Stimulated activated CD8-positive, alpha-beta memory T cell treated with anti-CD3 and anti-CD28 coated beads, Interleukin-15, amount 100 ng/mL, for 48 hours (primary cell): ENCODE data around the gene TUBB4B.

Source experiments
- DNase-seq, 2 donors: peaks; one replicate each; pipeline ENCODE4 v3.0.0-alpha.2; 2020; ENCODE audit warnings: low read depth in 2 of 2

The TUBB4B gene

GRCh38 chr9:137270929-137271695, 30.0 kb downstream of the TUBB4B start:
- no peak for DNase-seq

GRCh38 chr9:137271696-137272076, 30.6 kb downstream of the TUBB4B start:
- DNase-seq, result no peak

GRCh38 chr9:137272241-137273094, 31.4 kb downstream of the TUBB4B start:
- DNase-seq, result no peak

GRCh38 chr9:137273095-137273490, 32.0 kb downstream of the TUBB4B start:
- DNase-seq, result no peak

GRCh38 chr9:137273611-137274320, 32.7 kb downstream of the TUBB4B start:
- no peak for DNase-seq

GRCh38 chr9:137275203-137275587, 34.1 kb downstream of the TUBB4B start:
- no peak for DNase-seq

GRCh38 chr9:137275588-137276472, 34.7 kb downstream of the TUBB4B start:
- DNase-seq, result no peak

GRCh38 chr9:137276473-137277328, 35.6 kb downstream of the TUBB4B start:
- DNase-seq, result no peak

GRCh38 chr9:137277329-137278041, 36.4 kb downstream of the TUBB4B start, which contains the start of gene TOR4A:
TSS of gene TOR4A (plus strand) at chr9:137277726. CDS start at chr9:137278690, 964 bp downstream.
- DNase-seq, result no peak

- DNase-seq, result no peak
Measured at GRCh38 chr9:137278061-137278701, 37.1 kb downstream of the TUBB4B start.

GRCh38 chr9:137278721-137279711, 37.9 kb downstream of the TUBB4B start:
- DNase-seq, result no peak

GRCh38 chr9:137279741-137280473, 38.8 kb downstream of the TUBB4B start:
- no peak for DNase-seq

- no peak for DNase-seq
Measured at GRCh38 chr9:137280474-137281344, 39.6 kb downstream of the TUBB4B start.

- no peak for DNase-seq
Measured at GRCh38 chr9:137281345-137282116, 40.4 kb downstream of the TUBB4B start.

- no peak for DNase-seq
Measured at GRCh38 chr9:137286975-137287383, 45.9 kb downstream of the TUBB4B start.
